HCT116 (cell line): ENCODE data around the gene TBC1D19. TPM values are rescaled to one million over a fixed set of nuclear protein-coding genes. Genes with fewer than 3 reads are reported as not detected.

Experiments used
- ATAC-seq: fragments of 200-7000 bp; cut with Tn5 transposase; 2 replicates; pipeline ENCODE4 v1.9.1; 2020; ENCODE audit warnings: mild to moderate bottlenecking, moderate library complexity
- BruUV-seq: library from RNA; stranded (reverse); fragments of 400-500 nt; replicated peaks from 2 replicates; lab custom pipeline; 2021; lab: Mats Ljungman, UMichigan
- CTCF ChIA-PET: fragments of 300-600 bp; sonication (Branson Sonifier 250); formaldehyde crosslinking; loops from one replicate; lab custom pipeline; 2021; ENCODE audit warnings: antibody characterized with exemption; lab: Charles Lee
- POLR2A ChIA-PET: fragments of 300-600, 350-600 bp; sonication (Branson Sonifier 250); formaldehyde crosslinking; loops from one replicate; lab custom pipeline; 2021; ENCODE audit warnings: antibody characterized with exemption; lab: Charles Lee
- RAD21 ChIA-PET, 2 experiments: fragments of 300-600 bp; sonication (Branson Sonifier 250); formaldehyde crosslinking; loops; one replicate each; lab custom pipeline; 2023; ENCODE audit warnings: low total read pairs in 2 of 2; ENCODE audit not compliant: uncharacterized antibody in 2 of 2, unreplicated experiment in 2 of 2, low non-redundant PET in 1 of 2; lab: Charles Lee
- DNase-seq: peaks from one replicate; pipeline ENCODE4 v3.0.0-alpha.2; 2010; ENCODE audit warnings: low read depth, low spot score
- H2AFZ ChIP-seq: fragments of 200-600 bp; shearing (Covaris generic), sonication (generic); 2 replicates; pipeline ENCODE4 v1.6.1; 2017; ENCODE audit warnings: low read depth, mixed run types, mixed read lengths, antibody characterized with exemption, low read length; ENCODE audit not compliant: poor library complexity, severe bottlenecking
- H3K27ac ChIP-seq: 2 replicates; pipeline ENCODE4 v1.5.1; 2012; ENCODE audit warnings: low read depth, low read length
- H3K27me3 ChIP-seq: fragments of 200-600 bp; sonication (generic); 2 replicates; pipeline ENCODE4 v1.6.1; 2016; ENCODE audit warnings: mixed run types, low read length, mixed read lengths; ENCODE audit not compliant: insufficient read depth
- H3K36me3 ChIP-seq, 2 experiments: fragments of 200-500 bp in 1 of 2; fragments of 200-600 bp in 1 of 2; sonication (Bioruptor generic) in 1 of 2; sonication (generic) in 1 of 2; 2 replicates each; pipeline versions ENCODE4 v1.5.1 to v1.6.1; 2014 to 2016; ENCODE audit warnings: low read length in 2 of 2, inconsistent platforms in 1 of 2, mixed read lengths in 1 of 2, mixed run types in 1 of 2; ENCODE audit not compliant: insufficient read depth in 2 of 2, control insufficient read depth in 1 of 2
- H3K4me1 ChIP-seq, 2 experiments: fragments of 200-600 bp in 1 of 2; sonication (generic) in 1 of 2; 2 replicates each; pipeline versions ENCODE4 v1.5.1 to v1.6.1; 2012 to 2017; ENCODE audit warnings: low read length in 2 of 2, inconsistent platforms in 1 of 2, mild to moderate bottlenecking in 1 of 2, mixed read lengths in 1 of 2, mixed run types in 1 of 2, moderate library complexity in 1 of 2; ENCODE audit not compliant: insufficient read depth in 2 of 2, control insufficient read depth in 1 of 2
- H3K4me2 ChIP-seq: fragments of 200-600 bp; sonication (generic); 2 replicates; pipeline ENCODE4 v1.6.1; 2017; ENCODE audit warnings: mixed run types, low read length, mixed read lengths
- H3K4me3 ChIP-seq, 2 experiments: fragments of 200-600 bp in 1 of 2; sonication (generic) in 1 of 2; replicated peaks in 1 of 2; 2 replicates each; pipeline ENCODE4 v1.5.1; 2011 to 2016; ENCODE audit warnings: low read length in 2 of 2, control low read depth in 1 of 2, low read depth in 1 of 2, mild to moderate bottlenecking in 1 of 2, mixed read lengths in 1 of 2, mixed run types in 1 of 2
- H3K79me2 ChIP-seq: fragments of 200-600 bp; sonication (generic); 2 replicates; pipeline ENCODE4 v1.6.1; 2017; ENCODE audit warnings: mild to moderate bottlenecking, mixed run types, low read length, moderate library complexity, mixed read lengths; ENCODE audit not compliant: insufficient read depth
- H3K9ac ChIP-seq: fragments of 200-600 bp; sonication (generic); 2 replicates; pipeline ENCODE4 v1.6.1; 2016; ENCODE audit warnings: low read length, mixed read lengths
- H3K9me2 ChIP-seq: fragments of 200-600 bp; sonication (generic), shearing (Covaris generic); 2 replicates; pipeline ENCODE4 v1.6.1; 2017; ENCODE audit warnings: mixed run types, mild to moderate bottlenecking, moderate library complexity; ENCODE audit not compliant: insufficient read depth
- H3K9me3 ChIP-seq, 2 experiments: fragments of 200-500 bp in 1 of 2; fragments of 200-600 bp in 1 of 2; sonication (Bioruptor generic) in 1 of 2; sonication (generic) in 1 of 2; 2 replicates each; pipeline ENCODE4 v1.6.1; 2014 to 2017; ENCODE audit warnings: low read length in 2 of 2, mixed read lengths in 2 of 2, inconsistent platforms in 1 of 2, low read depth in 1 of 2, mild to moderate bottlenecking in 1 of 2, mixed run types in 1 of 2, moderate library complexity in 1 of 2; ENCODE audit not compliant: control insufficient read depth in 1 of 2, insufficient read depth in 1 of 2
- H4K20me1 ChIP-seq: fragments of 200-600 bp; sonication (generic), shearing (Covaris generic); 2 replicates; pipeline ENCODE4 v1.6.1; 2017; ENCODE audit warnings: mixed run types, mild to moderate bottlenecking, moderate library complexity; ENCODE audit not compliant: insufficient read depth
- CBX3 ChIP-seq: IDR thresholded peaks from 2 replicates; pipeline ENCODE4 v1.6.1; 2012; ENCODE audit warnings: low read depth
- EGR1 ChIP-seq: IDR thresholded peaks from 2 replicates; pipeline ENCODE4 v1.6.1; 2012; ENCODE audit warnings: low read depth
- EZH2 ChIP-seq: fragments of 200-600 bp; sonication (generic); IDR thresholded peaks from 2 replicates; pipeline ENCODE4 v1.6.1; 2017; ENCODE audit warnings: antibody characterized with exemption, mixed run types
- EZH2phosphoT487 ChIP-seq: fragments of 200-600 bp; IDR thresholded peaks from 2 replicates; pipeline ENCODE4 v1.6.1; 2018; ENCODE audit warnings: antibody characterized with exemption, borderline replicate concordance
- FOSL1 ChIP-seq: IDR thresholded peaks from 2 replicates; pipeline ENCODE4 v1.6.1; 2012; ENCODE audit warnings: low read depth
- JUND ChIP-seq: IDR thresholded peaks from 2 replicates; pipeline ENCODE4 v1.6.1; 2012
- POLR2A ChIP-seq: IDR thresholded peaks from 2 replicates; pipeline ENCODE4 v1.7.0; 2011; ENCODE audit warnings: borderline replicate concordance; ENCODE audit not compliant: insufficient read depth, insufficient read length; ENCODE audit errors: extremely low read depth
- SIN3A ChIP-seq: IDR thresholded peaks from 2 replicates; pipeline ENCODE4 v1.6.1; 2012; ENCODE audit warnings: low read depth
- SP1 ChIP-seq: IDR thresholded peaks from 2 replicates; pipeline ENCODE4 v1.6.1; 2012; ENCODE audit warnings: low read depth
- SRF ChIP-seq: IDR thresholded peaks from 2 replicates; pipeline ENCODE4 v1.6.1; 2012; ENCODE audit warnings: low read depth
- YY1 ChIP-seq: IDR thresholded peaks from 2 replicates; pipeline ENCODE4 v1.6.1; 2011; ENCODE audit warnings: low read length, low read depth, moderate library complexity, mild to moderate bottlenecking; ENCODE audit not compliant: insufficient replicate concordance; ENCODE audit errors: extremely low read depth
- ZFX ChIP-seq: fragments of 450-650 bp; IDR thresholded peaks from 2 replicates; pipeline ENCODE4 v1.6.1; 2017
- ZNF274 ChIP-seq: fragments of 200-500 bp; sonication (Bioruptor generic); IDR thresholded peaks from 2 replicates; pipeline ENCODE4 v1.6.1; 2014; ENCODE audit warnings: mild to moderate bottlenecking, low read depth, low read length, inconsistent platforms
- intact Hi-C: fragments of 100-400 bp; cut with micrococcal nuclease; formaldehyde crosslinking; loops from 2 replicates; pipeline ENCODE4 v1.10.0; 2022
- total RNA-seq: library from RNA; stranded (reverse); gene quantifications from one replicate; pipeline ENCODE4 v1.2.1, GENCODE V29; 2021; ENCODE audit not compliant: unreplicated experiment
- TF ChIP-seq, protein P1 (sequence below): IDR thresholded peaks from 2 replicates; pipeline ENCODE4 v1.6.1; 2012; ENCODE audit warnings: low read depth
- TF ChIP-seq, protein P2 (sequence below), 3 experiments: fragments of 200-600 bp in 1 of 3; sonication (generic) in 1 of 3; IDR thresholded peaks in 2 of 3; conservative IDR thresholded peaks in 1 of 3; 2 replicates each; pipeline ENCODE4 v1.5.1; 2012 to 2017; ENCODE audit warnings: low read depth in 2 of 3, low read length in 2 of 3, antibody characterized with exemption in 1 of 3, borderline replicate concordance in 1 of 3, control low read depth in 1 of 3, mild to moderate bottlenecking in 1 of 3, mixed read lengths in 1 of 3, mixed run types in 1 of 3, moderate library complexity in 1 of 3; ENCODE audit not compliant: insufficient read depth in 1 of 3
- TF ChIP-seq, protein P3 (sequence below): IDR thresholded peaks from 2 replicates; pipeline ENCODE4 v1.6.1; 2012
- TF ChIP-seq, protein P4 (sequence below): IDR thresholded peaks from 2 replicates; pipeline ENCODE4 v1.6.1; 2012
- TF ChIP-seq, protein P5 (sequence below): IDR thresholded peaks from 2 replicates; pipeline ENCODE4 v1.6.1; 2011; ENCODE audit warnings: mild to moderate bottlenecking, low read length, moderate library complexity; ENCODE audit not compliant: insufficient replicate concordance; ENCODE audit errors: extremely low read depth

The TBC1D19 gene
- total RNA-seq, 1 experiment from 2014 or later = 25.4 TPM

DNA sequence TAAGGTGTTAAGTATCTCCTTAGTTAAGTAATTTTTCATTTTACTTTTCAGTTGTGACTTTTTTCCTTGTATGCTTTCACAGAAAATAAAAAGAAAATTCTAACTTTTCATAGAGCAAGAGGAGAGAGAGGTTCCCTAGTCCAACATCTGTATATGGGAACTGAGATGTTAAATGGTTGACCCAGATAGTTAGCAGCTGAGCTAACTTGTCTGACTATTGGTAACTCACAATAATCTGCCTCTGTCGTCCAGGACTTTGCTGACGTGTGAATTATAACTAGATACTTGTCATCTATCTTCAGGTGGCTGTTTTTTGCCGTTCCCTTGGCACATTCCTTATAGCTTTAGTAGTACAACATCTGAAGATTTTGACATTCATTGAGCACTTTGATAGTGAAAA is 29.9 kb downstream of the TBC1D19 start:
- no peaks in the 10 kb centered on the region for H3K36me3 ChIP-seq
- peaks cover 20% of the 10 kb centered on the region for H3K79me2 ChIP-seq
- BruUV-seq = no TSS peak
- TF ChIP-seq SP1 (no peak), SIN3A (no peak), ZNF274 (no peak), EZH2phosphoT487 (no peak), JUND (no peak), FOSL1 (no peak), EGR1 (no peak), ZFX (no peak), POLR2A (no peak), EZH2 (no peak), YY1 (no peak), SRF (no peak), CBX3 (no peak)
- TF ChIP-seq, protein P1, sequence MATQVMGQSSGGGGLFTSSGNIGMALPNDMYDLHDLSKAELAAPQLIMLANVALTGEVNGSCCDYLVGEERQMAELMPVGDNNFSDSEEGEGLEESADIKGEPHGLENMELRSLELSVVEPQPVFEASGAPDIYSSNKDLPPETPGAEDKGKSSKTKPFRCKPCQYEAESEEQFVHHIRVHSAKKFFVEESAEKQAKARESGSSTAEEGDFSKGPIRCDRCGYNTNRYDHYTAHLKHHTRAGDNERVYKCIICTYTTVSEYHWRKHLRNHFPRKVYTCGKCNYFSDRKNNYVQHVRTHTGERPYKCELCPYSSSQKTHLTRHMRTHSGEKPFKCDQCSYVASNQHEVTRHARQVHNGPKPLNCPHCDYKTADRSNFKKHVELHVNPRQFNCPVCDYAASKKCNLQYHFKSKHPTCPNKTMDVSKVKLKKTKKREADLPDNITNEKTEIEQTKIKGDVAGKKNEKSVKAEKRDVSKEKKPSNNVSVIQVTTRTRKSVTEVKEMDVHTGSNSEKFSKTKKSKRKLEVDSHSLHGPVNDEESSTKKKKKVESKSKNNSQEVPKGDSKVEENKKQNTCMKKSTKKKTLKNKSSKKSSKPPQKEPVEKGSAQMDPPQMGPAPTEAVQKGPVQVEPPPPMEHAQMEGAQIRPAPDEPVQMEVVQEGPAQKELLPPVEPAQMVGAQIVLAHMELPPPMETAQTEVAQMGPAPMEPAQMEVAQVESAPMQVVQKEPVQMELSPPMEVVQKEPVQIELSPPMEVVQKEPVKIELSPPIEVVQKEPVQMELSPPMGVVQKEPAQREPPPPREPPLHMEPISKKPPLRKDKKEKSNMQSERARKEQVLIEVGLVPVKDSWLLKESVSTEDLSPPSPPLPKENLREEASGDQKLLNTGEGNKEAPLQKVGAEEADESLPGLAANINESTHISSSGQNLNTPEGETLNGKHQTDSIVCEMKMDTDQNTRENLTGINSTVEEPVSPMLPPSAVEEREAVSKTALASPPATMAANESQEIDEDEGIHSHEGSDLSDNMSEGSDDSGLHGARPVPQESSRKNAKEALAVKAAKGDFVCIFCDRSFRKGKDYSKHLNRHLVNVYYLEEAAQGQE = no peak
- TF ChIP-seq, protein P2, sequence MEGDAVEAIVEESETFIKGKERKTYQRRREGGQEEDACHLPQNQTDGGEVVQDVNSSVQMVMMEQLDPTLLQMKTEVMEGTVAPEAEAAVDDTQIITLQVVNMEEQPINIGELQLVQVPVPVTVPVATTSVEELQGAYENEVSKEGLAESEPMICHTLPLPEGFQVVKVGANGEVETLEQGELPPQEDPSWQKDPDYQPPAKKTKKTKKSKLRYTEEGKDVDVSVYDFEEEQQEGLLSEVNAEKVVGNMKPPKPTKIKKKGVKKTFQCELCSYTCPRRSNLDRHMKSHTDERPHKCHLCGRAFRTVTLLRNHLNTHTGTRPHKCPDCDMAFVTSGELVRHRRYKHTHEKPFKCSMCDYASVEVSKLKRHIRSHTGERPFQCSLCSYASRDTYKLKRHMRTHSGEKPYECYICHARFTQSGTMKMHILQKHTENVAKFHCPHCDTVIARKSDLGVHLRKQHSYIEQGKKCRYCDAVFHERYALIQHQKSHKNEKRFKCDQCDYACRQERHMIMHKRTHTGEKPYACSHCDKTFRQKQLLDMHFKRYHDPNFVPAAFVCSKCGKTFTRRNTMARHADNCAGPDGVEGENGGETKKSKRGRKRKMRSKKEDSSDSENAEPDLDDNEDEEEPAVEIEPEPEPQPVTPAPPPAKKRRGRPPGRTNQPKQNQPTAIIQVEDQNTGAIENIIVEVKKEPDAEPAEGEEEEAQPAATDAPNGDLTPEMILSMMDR (IDR thresholded peaks at IDR 0.05 in 2 of 3, conservative IDR thresholded peaks at IDR 0.05 in 1 of 3; ENCODE audit: borderline replicate concordance in 1 of 3, insufficient read depth in 1 of 3, low read depth in 2 of 3, low read length in 2 of 3) = no peak
- TF ChIP-seq, protein P3, sequence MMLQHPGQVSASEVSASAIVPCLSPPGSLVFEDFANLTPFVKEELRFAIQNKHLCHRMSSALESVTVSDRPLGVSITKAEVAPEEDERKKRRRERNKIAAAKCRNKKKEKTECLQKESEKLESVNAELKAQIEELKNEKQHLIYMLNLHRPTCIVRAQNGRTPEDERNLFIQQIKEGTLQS = no peak
- TF ChIP-seq, protein P4, sequence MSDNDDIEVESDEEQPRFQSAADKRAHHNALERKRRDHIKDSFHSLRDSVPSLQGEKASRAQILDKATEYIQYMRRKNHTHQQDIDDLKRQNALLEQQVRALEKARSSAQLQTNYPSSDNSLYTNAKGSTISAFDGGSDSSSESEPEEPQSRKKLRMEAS = no peak
- TF ChIP-seq, protein P5, sequence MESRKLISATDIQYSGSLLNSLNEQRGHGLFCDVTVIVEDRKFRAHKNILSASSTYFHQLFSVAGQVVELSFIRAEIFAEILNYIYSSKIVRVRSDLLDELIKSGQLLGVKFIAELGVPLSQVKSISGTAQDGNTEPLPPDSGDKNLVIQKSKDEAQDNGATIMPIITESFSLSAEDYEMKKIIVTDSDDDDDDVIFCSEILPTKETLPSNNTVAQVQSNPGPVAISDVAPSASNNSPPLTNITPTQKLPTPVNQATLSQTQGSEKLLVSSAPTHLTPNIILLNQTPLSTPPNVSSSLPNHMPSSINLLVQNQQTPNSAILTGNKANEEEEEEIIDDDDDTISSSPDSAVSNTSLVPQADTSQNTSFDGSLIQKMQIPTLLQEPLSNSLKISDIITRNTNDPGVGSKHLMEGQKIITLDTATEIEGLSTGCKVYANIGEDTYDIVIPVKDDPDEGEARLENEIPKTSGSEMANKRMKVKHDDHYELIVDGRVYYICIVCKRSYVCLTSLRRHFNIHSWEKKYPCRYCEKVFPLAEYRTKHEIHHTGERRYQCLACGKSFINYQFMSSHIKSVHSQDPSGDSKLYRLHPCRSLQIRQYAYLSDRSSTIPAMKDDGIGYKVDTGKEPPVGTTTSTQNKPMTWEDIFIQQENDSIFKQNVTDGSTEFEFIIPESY = no peak
- ATAC-seq (no peak), DNase-seq (no peak)
- H3K27ac ChIP-seq = no peak overlapping the region
- RAD21 ChIA-PET = no interaction called here
- POLR2A ChIA-PET = no interaction called here
- H3K4me2 ChIP-seq = no peak overlapping the region
- no peaks in the 10 kb centered on the region for H4K20me1 ChIP-seq
- H3K4me1 ChIP-seq = no peaks in the 10 kb centered on the region
- intact Hi-C loops = no loop called here
- no peaks in the 10 kb centered on the region for H3K27me3 ChIP-seq
- no peaks in the 10 kb centered on the region for H3K9me2 ChIP-seq
- CTCF ChIA-PET = no interaction called here
- no peak overlapping the region for H2AFZ ChIP-seq
- H3K4me3 ChIP-seq = no peak overlapping the region
- H3K9ac ChIP-seq = no peak overlapping the region
- H3K9me3 ChIP-seq = no peaks in the 10 kb centered on the region
